HCT116 (cell line): ENCODE data around the gene SWAP70. TPM values are rescaled to one million over a fixed set of nuclear protein-coding genes. Genes with fewer than 3 reads are reported as not detected.

Source experiments
- ATAC-seq: fragments of 200-7000 bp; cut with Tn5 transposase; 2 replicates; pipeline ENCODE4 v1.9.1; 2020; ENCODE audit warnings: mild to moderate bottlenecking, moderate library complexity
- BruUV-seq: library from RNA; stranded (reverse); fragments of 400-500 nt; replicated peaks from 2 replicates; lab custom pipeline; 2021; lab: Mats Ljungman, UMichigan
- CTCF ChIA-PET: fragments of 300-600 bp; sonication (Branson Sonifier 250); formaldehyde crosslinking; loops from one replicate; lab custom pipeline; 2021; ENCODE audit warnings: antibody characterized with exemption; lab: Charles Lee
- POLR2A ChIA-PET: fragments of 300-600, 350-600 bp; sonication (Branson Sonifier 250); formaldehyde crosslinking; loops from one replicate; lab custom pipeline; 2021; ENCODE audit warnings: antibody characterized with exemption; lab: Charles Lee
- RAD21 ChIA-PET, 2 experiments: fragments of 300-600 bp; sonication (Branson Sonifier 250); formaldehyde crosslinking; loops; one replicate each; lab custom pipeline; 2023; ENCODE audit warnings: low total read pairs in 2 of 2; ENCODE audit not compliant: uncharacterized antibody in 2 of 2, unreplicated experiment in 2 of 2, low non-redundant PET in 1 of 2; lab: Charles Lee
- DNase-seq: peaks from one replicate; pipeline ENCODE4 v3.0.0-alpha.2; 2010; ENCODE audit warnings: low read depth, low spot score
- H2AFZ ChIP-seq: fragments of 200-600 bp; shearing (Covaris generic), sonication (generic); 2 replicates; pipeline ENCODE4 v1.6.1; 2017; ENCODE audit warnings: low read depth, mixed run types, mixed read lengths, antibody characterized with exemption, low read length; ENCODE audit not compliant: poor library complexity, severe bottlenecking
- H3K27ac ChIP-seq: 2 replicates; pipeline ENCODE4 v1.5.1; 2012; ENCODE audit warnings: low read depth, low read length
- H3K27me3 ChIP-seq: fragments of 200-600 bp; sonication (generic); 2 replicates; pipeline ENCODE4 v1.6.1; 2016; ENCODE audit warnings: mixed run types, low read length, mixed read lengths; ENCODE audit not compliant: insufficient read depth
- H3K36me3 ChIP-seq, 2 experiments: fragments of 200-500 bp in 1 of 2; fragments of 200-600 bp in 1 of 2; sonication (Bioruptor generic) in 1 of 2; sonication (generic) in 1 of 2; 2 replicates each; pipeline versions ENCODE4 v1.5.1 to v1.6.1; 2014 to 2016; ENCODE audit warnings: low read length in 2 of 2, inconsistent platforms in 1 of 2, mixed read lengths in 1 of 2, mixed run types in 1 of 2; ENCODE audit not compliant: insufficient read depth in 2 of 2, control insufficient read depth in 1 of 2
- H3K4me1 ChIP-seq, 2 experiments: fragments of 200-600 bp in 1 of 2; sonication (generic) in 1 of 2; 2 replicates each; pipeline versions ENCODE4 v1.5.1 to v1.6.1; 2012 to 2017; ENCODE audit warnings: low read length in 2 of 2, inconsistent platforms in 1 of 2, mild to moderate bottlenecking in 1 of 2, mixed read lengths in 1 of 2, mixed run types in 1 of 2, moderate library complexity in 1 of 2; ENCODE audit not compliant: insufficient read depth in 2 of 2, control insufficient read depth in 1 of 2
- H3K4me2 ChIP-seq: fragments of 200-600 bp; sonication (generic); 2 replicates; pipeline ENCODE4 v1.6.1; 2017; ENCODE audit warnings: mixed run types, low read length, mixed read lengths
- H3K4me3 ChIP-seq, 2 experiments: fragments of 200-600 bp in 1 of 2; sonication (generic) in 1 of 2; replicated peaks in 1 of 2; 2 replicates each; pipeline ENCODE4 v1.5.1; 2011 to 2016; ENCODE audit warnings: low read length in 2 of 2, control low read depth in 1 of 2, low read depth in 1 of 2, mild to moderate bottlenecking in 1 of 2, mixed read lengths in 1 of 2, mixed run types in 1 of 2
- H3K79me2 ChIP-seq: fragments of 200-600 bp; sonication (generic); 2 replicates; pipeline ENCODE4 v1.6.1; 2017; ENCODE audit warnings: mild to moderate bottlenecking, mixed run types, low read length, moderate library complexity, mixed read lengths; ENCODE audit not compliant: insufficient read depth
- H3K9ac ChIP-seq: fragments of 200-600 bp; sonication (generic); 2 replicates; pipeline ENCODE4 v1.6.1; 2016; ENCODE audit warnings: low read length, mixed read lengths
- H3K9me2 ChIP-seq: fragments of 200-600 bp; sonication (generic), shearing (Covaris generic); 2 replicates; pipeline ENCODE4 v1.6.1; 2017; ENCODE audit warnings: mixed run types, mild to moderate bottlenecking, moderate library complexity; ENCODE audit not compliant: insufficient read depth
- H3K9me3 ChIP-seq, 2 experiments: fragments of 200-500 bp in 1 of 2; fragments of 200-600 bp in 1 of 2; sonication (Bioruptor generic) in 1 of 2; sonication (generic) in 1 of 2; 2 replicates each; pipeline ENCODE4 v1.6.1; 2014 to 2017; ENCODE audit warnings: low read length in 2 of 2, mixed read lengths in 2 of 2, inconsistent platforms in 1 of 2, low read depth in 1 of 2, mild to moderate bottlenecking in 1 of 2, mixed run types in 1 of 2, moderate library complexity in 1 of 2; ENCODE audit not compliant: control insufficient read depth in 1 of 2, insufficient read depth in 1 of 2
- H4K20me1 ChIP-seq: fragments of 200-600 bp; sonication (generic), shearing (Covaris generic); 2 replicates; pipeline ENCODE4 v1.6.1; 2017; ENCODE audit warnings: mixed run types, mild to moderate bottlenecking, moderate library complexity; ENCODE audit not compliant: insufficient read depth
- CBX3 ChIP-seq: IDR thresholded peaks from 2 replicates; pipeline ENCODE4 v1.6.1; 2012; ENCODE audit warnings: low read depth
- CEBPB ChIP-seq: IDR thresholded peaks from 2 replicates; pipeline ENCODE4 v1.6.1; 2012; ENCODE audit warnings: low read depth
- EGR1 ChIP-seq: IDR thresholded peaks from 2 replicates; pipeline ENCODE4 v1.6.1; 2012; ENCODE audit warnings: low read depth
- EZH2 ChIP-seq: fragments of 200-600 bp; sonication (generic); IDR thresholded peaks from 2 replicates; pipeline ENCODE4 v1.6.1; 2017; ENCODE audit warnings: antibody characterized with exemption, mixed run types
- EZH2phosphoT487 ChIP-seq: fragments of 200-600 bp; IDR thresholded peaks from 2 replicates; pipeline ENCODE4 v1.6.1; 2018; ENCODE audit warnings: antibody characterized with exemption, borderline replicate concordance
- FOSL1 ChIP-seq: IDR thresholded peaks from 2 replicates; pipeline ENCODE4 v1.6.1; 2012; ENCODE audit warnings: low read depth
- JUND ChIP-seq: IDR thresholded peaks from 2 replicates; pipeline ENCODE4 v1.6.1; 2012
- MAX ChIP-seq: IDR thresholded peaks from 2 replicates; pipeline ENCODE4 v1.6.1; 2012
- POLR2A ChIP-seq: IDR thresholded peaks from 2 replicates; pipeline ENCODE4 v1.7.0; 2011; ENCODE audit warnings: borderline replicate concordance; ENCODE audit not compliant: insufficient read depth, insufficient read length; ENCODE audit errors: extremely low read depth
- POLR2AphosphoS5 ChIP-seq: IDR thresholded peaks from 2 replicates; pipeline ENCODE4 v1.6.1; 2011; ENCODE audit warnings: mild to moderate bottlenecking, low read depth, low read length, moderate library complexity
- RAD21 ChIP-seq: IDR thresholded peaks from 2 replicates; pipeline ENCODE4 v1.6.1; 2012; ENCODE audit warnings: low read depth, mild to moderate bottlenecking
- SP1 ChIP-seq: IDR thresholded peaks from 2 replicates; pipeline ENCODE4 v1.6.1; 2012; ENCODE audit warnings: low read depth
- SRF ChIP-seq: IDR thresholded peaks from 2 replicates; pipeline ENCODE4 v1.6.1; 2012; ENCODE audit warnings: low read depth
- TCF7L2 ChIP-seq: IDR thresholded peaks from 2 replicates; pipeline ENCODE4 v1.7.0; 2011; ENCODE audit warnings: borderline replicate concordance, inconsistent platforms; ENCODE audit not compliant: insufficient read depth, insufficient read length; ENCODE audit errors: extremely low read depth
- YY1 ChIP-seq: IDR thresholded peaks from 2 replicates; pipeline ENCODE4 v1.6.1; 2011; ENCODE audit warnings: low read length, low read depth, moderate library complexity, mild to moderate bottlenecking; ENCODE audit not compliant: insufficient replicate concordance; ENCODE audit errors: extremely low read depth
- ZNF274 ChIP-seq: fragments of 200-500 bp; sonication (Bioruptor generic); IDR thresholded peaks from 2 replicates; pipeline ENCODE4 v1.6.1; 2014; ENCODE audit warnings: mild to moderate bottlenecking, low read depth, low read length, inconsistent platforms
- intact Hi-C: fragments of 100-400 bp; cut with micrococcal nuclease; formaldehyde crosslinking; loops from 2 replicates; pipeline ENCODE4 v1.10.0; 2022
- total RNA-seq: library from RNA; stranded (reverse); gene quantifications from one replicate; pipeline ENCODE4 v1.2.1, GENCODE V29; 2021; ENCODE audit not compliant: unreplicated experiment
- TF ChIP-seq, protein P1 (sequence below): IDR thresholded peaks from 2 replicates; pipeline ENCODE4 v1.6.1; 2011; ENCODE audit warnings: mild to moderate bottlenecking, low read length, moderate library complexity; ENCODE audit not compliant: insufficient replicate concordance; ENCODE audit errors: extremely low read depth
- TF ChIP-seq, protein P2 (sequence below), 3 experiments: fragments of 200-600 bp in 1 of 3; sonication (generic) in 1 of 3; IDR thresholded peaks in 2 of 3; conservative IDR thresholded peaks in 1 of 3; 2 replicates each; pipeline ENCODE4 v1.5.1; 2012 to 2017; ENCODE audit warnings: low read depth in 2 of 3, low read length in 2 of 3, antibody characterized with exemption in 1 of 3, borderline replicate concordance in 1 of 3, control low read depth in 1 of 3, mild to moderate bottlenecking in 1 of 3, mixed read lengths in 1 of 3, mixed run types in 1 of 3, moderate library complexity in 1 of 3; ENCODE audit not compliant: insufficient read depth in 1 of 3
- TF ChIP-seq, protein P3 (sequence below): IDR thresholded peaks from 2 replicates; pipeline ENCODE4 v1.6.1; 2012; ENCODE audit warnings: low read depth

SWAP70 gene
- total RNA-seq, 1 experiment from 2014 or later, result 20.6 TPM

GRCh38 chr11:9796266-9796665, 132.4 kb downstream of the SWAP70 start:
- ChIA-PET CTCF (no interaction called here), RAD21 (no interaction called here), POLR2A (no interaction called here)
- Histone ChIP-seq H3K79me2 (no peaks in the 10 kb centered on the region), H2AFZ (no peak overlapping the region), H3K27ac (no peak overlapping the region), H4K20me1 (no peaks in the 10 kb centered on the region), H3K36me3 (no peaks in the 10 kb centered on the region), H3K9ac (no peak overlapping the region), H3K9me3 (no peaks in the 10 kb centered on the region), H3K4me3 (no peak overlapping the region), H3K27me3 (no peaks in the 10 kb centered on the region), H3K4me2 (no peak overlapping the region), H3K9me2 (no peaks in the 10 kb centered on the region), H3K4me1 (peaks cover 3 to 5% of the 10 kb centered on the region in 2 experiments; a peak in 1 of 4 replicates)
- TF ChIP-seq JUND (no peak), RAD21 (no peak), SRF (no peak), CEBPB (no peak), MAX (no peak), POLR2A (no peak), FOSL1 (no peak), EGR1 (no peak), POLR2AphosphoS5 (no peak), CBX3 (no peak), SP1 (no peak), YY1 (no peak), ZNF274 (no peak), EZH2 (no peak), TCF7L2 (no peak), EZH2phosphoT487 (no peak)
- TF ChIP-seq, protein P1, sequence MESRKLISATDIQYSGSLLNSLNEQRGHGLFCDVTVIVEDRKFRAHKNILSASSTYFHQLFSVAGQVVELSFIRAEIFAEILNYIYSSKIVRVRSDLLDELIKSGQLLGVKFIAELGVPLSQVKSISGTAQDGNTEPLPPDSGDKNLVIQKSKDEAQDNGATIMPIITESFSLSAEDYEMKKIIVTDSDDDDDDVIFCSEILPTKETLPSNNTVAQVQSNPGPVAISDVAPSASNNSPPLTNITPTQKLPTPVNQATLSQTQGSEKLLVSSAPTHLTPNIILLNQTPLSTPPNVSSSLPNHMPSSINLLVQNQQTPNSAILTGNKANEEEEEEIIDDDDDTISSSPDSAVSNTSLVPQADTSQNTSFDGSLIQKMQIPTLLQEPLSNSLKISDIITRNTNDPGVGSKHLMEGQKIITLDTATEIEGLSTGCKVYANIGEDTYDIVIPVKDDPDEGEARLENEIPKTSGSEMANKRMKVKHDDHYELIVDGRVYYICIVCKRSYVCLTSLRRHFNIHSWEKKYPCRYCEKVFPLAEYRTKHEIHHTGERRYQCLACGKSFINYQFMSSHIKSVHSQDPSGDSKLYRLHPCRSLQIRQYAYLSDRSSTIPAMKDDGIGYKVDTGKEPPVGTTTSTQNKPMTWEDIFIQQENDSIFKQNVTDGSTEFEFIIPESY, result no peak
- TF ChIP-seq, protein P2, sequence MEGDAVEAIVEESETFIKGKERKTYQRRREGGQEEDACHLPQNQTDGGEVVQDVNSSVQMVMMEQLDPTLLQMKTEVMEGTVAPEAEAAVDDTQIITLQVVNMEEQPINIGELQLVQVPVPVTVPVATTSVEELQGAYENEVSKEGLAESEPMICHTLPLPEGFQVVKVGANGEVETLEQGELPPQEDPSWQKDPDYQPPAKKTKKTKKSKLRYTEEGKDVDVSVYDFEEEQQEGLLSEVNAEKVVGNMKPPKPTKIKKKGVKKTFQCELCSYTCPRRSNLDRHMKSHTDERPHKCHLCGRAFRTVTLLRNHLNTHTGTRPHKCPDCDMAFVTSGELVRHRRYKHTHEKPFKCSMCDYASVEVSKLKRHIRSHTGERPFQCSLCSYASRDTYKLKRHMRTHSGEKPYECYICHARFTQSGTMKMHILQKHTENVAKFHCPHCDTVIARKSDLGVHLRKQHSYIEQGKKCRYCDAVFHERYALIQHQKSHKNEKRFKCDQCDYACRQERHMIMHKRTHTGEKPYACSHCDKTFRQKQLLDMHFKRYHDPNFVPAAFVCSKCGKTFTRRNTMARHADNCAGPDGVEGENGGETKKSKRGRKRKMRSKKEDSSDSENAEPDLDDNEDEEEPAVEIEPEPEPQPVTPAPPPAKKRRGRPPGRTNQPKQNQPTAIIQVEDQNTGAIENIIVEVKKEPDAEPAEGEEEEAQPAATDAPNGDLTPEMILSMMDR (IDR thresholded peaks at IDR 0.05 in 2 of 3, conservative IDR thresholded peaks at IDR 0.05 in 1 of 3; ENCODE audit: borderline replicate concordance in 1 of 3, insufficient read depth in 1 of 3, low read depth in 2 of 3, low read length in 2 of 3), result no peak
- TF ChIP-seq, protein P3, sequence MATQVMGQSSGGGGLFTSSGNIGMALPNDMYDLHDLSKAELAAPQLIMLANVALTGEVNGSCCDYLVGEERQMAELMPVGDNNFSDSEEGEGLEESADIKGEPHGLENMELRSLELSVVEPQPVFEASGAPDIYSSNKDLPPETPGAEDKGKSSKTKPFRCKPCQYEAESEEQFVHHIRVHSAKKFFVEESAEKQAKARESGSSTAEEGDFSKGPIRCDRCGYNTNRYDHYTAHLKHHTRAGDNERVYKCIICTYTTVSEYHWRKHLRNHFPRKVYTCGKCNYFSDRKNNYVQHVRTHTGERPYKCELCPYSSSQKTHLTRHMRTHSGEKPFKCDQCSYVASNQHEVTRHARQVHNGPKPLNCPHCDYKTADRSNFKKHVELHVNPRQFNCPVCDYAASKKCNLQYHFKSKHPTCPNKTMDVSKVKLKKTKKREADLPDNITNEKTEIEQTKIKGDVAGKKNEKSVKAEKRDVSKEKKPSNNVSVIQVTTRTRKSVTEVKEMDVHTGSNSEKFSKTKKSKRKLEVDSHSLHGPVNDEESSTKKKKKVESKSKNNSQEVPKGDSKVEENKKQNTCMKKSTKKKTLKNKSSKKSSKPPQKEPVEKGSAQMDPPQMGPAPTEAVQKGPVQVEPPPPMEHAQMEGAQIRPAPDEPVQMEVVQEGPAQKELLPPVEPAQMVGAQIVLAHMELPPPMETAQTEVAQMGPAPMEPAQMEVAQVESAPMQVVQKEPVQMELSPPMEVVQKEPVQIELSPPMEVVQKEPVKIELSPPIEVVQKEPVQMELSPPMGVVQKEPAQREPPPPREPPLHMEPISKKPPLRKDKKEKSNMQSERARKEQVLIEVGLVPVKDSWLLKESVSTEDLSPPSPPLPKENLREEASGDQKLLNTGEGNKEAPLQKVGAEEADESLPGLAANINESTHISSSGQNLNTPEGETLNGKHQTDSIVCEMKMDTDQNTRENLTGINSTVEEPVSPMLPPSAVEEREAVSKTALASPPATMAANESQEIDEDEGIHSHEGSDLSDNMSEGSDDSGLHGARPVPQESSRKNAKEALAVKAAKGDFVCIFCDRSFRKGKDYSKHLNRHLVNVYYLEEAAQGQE, result no peak
- DNase-seq (no peak), ATAC-seq (no peak)
- intact Hi-C loops, result no loop called here
- no TSS peak for BruUV-seq
